GM12874 (cell line): ENCODE measurements around the gene TM9SF2.

Source experiments
- TF ChIP-seq, protein P1 (sequence below): IDR thresholded peaks from 2 replicates; pipeline ENCODE4 v1.5.1; 2011; ENCODE audit warnings: low read depth, mild to moderate bottlenecking, control low read depth, low read length, moderate library complexity; ENCODE audit not compliant: insufficient read depth

The TM9SF2 gene

DNA sequence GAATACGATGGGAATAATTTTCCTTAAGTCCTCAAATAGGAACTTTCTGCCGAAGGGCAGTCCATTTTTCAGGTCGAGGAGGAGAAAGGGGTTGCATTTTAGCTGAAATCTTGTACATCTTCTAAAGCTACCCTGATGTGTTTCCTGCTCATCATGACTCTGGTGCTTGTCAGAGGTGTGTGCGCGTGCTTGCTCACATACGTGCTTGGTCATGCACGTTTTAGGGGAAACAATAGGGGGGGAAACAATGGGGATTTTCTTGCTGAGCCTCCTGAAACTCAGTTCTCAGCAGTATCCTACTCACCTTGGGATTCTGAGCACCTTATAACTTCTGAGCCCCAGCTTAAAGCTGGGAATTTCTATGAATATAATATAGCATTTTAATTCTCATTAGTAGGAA, 44.7 kb downstream of the TM9SF2 start:
- TF ChIP-seq, protein P1, sequence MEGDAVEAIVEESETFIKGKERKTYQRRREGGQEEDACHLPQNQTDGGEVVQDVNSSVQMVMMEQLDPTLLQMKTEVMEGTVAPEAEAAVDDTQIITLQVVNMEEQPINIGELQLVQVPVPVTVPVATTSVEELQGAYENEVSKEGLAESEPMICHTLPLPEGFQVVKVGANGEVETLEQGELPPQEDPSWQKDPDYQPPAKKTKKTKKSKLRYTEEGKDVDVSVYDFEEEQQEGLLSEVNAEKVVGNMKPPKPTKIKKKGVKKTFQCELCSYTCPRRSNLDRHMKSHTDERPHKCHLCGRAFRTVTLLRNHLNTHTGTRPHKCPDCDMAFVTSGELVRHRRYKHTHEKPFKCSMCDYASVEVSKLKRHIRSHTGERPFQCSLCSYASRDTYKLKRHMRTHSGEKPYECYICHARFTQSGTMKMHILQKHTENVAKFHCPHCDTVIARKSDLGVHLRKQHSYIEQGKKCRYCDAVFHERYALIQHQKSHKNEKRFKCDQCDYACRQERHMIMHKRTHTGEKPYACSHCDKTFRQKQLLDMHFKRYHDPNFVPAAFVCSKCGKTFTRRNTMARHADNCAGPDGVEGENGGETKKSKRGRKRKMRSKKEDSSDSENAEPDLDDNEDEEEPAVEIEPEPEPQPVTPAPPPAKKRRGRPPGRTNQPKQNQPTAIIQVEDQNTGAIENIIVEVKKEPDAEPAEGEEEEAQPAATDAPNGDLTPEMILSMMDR = no peak

DNA sequence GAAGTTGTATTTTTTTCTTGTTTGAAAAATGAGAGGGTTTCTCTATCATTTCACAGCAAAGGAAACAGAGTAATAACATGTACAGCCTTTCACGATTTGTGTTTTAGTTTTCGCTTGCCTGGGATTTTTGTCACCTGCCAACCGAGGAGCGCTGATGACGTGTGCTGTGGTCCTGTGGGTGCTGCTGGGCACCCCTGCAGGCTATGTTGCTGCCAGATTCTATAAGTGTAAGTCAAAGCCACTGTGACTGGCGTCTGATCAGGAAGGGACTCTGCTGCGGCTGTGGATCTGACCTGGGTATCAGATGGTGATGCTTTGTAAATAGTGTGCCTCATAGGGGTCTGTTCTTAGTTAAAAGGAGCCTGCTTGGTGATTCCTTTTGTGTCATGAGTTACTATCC, 45.6 kb downstream of the TM9SF2 start:
- TF ChIP-seq, protein P1 = no peak

DNA sequence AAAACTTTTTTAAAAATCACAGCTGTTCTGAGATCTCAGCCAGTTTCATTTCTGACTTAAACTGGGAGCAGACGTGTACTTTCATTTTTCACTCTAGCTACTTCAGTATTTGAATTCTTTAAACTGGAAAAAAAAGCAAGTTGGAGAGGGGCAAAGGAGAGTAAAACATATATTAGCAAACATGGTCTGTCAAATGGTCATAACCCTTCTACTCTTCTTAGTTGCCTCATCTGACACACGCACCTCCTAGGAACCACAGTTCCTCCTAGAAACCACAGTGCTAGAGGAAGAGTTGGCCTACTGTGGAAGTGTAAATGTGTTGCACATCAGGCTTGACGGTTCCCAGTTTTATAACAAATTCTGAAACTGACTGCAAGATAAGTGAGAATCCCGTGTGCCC, 47.2 kb downstream of the TM9SF2 start:
- TF ChIP-seq, protein P1 = no peak

DNA sequence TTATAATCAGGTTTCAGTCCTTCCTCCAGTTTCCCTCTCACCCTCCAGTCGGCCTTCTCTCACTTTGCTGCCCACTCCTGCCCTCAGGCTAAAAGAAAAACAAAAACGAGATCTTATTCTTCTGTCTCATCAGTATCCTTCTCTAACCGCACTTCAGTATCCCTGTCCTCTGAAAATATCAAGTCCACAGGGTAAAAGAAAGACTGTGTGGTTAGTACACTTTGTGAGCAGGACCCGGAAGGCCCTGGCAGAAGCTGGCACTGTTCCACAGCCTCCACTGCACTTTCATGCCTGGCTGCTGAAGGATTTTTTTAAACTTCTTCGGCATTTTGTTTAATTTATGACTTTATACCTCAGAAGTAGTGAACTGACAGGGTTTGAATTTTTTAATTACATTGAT, 51.8 kb downstream of the TM9SF2 start:
- TF ChIP-seq, protein P1 = no peak

DNA sequence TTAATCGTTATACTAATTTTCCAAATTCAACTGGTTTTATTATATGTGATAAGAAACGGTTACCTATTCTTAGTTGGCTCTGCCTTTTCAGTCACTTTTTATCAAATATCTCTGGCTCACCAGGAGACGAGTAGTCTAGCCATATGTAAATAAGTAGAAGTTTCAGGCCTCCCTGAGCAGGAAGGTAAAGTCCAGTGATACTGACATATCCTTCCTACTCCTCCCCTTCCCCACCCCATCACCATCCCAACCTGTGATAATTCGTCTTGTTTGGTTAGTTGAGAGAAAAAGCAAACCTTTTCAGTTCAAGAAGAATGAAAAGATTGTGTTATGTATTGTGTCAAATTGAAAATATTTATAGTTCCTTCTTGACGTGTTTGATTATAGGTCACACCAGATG, 53.9 kb downstream of the TM9SF2 start:
- TF ChIP-seq, protein P1 = no peak

DNA sequence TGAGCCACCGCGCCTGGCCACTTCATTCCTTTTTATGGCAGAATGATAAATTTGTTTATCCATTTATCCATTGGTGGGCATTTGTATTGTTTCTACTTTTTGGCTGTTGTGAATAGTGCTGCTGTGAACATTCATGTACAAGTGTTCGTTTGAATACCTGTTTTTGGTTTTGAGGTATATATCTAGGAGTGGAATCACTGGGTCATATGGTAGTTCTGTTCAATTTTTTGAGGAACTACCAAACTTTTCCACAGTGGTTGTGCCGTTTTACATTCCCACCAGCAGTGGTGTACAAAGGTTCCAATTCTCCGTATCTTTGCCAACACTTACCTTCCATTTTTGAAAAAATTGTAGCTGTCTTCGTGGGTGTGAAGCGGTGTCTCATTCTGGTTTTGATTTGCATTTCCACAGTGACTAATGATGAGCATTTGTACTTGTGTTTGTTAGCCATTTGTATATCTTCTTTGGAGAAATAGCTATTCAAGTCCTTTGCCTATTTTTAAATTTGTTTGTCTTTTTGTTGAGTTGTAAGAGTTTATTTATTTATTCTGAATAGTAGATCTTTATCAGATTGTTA, 55.7 kb downstream of the TM9SF2 start:
- TF ChIP-seq, protein P1 = no peak

DNA sequence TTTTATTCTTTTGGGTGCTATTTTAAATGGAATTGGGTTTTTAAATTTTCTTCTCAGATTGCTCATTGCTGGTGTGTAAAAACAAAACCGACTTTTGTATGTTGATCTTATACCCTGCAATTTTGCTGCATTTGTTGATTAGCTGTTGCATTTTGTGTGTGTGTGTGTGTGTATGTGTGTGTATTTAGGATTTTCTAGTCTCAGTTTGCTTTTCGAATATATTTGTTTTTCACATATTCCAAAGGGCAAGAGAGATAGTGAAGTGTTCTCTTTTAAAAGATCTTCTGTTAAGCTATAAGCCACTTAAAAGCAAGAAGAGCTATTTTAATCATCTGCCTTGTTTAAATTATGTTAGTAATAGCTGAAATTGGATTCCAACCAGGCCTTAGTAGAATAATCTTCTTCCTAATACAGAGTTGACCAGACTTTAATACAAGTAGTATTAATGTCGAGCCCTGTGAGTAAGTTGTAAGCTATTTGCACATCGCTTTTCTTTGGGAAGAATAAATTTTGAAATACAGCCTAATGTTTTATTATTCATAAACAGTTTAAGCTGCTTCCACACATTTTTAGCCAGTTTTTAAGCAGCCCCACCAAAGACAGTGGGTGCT, 57.4 kb downstream of the TM9SF2 start:
- TF ChIP-seq, protein P1 = no peak

DNA sequence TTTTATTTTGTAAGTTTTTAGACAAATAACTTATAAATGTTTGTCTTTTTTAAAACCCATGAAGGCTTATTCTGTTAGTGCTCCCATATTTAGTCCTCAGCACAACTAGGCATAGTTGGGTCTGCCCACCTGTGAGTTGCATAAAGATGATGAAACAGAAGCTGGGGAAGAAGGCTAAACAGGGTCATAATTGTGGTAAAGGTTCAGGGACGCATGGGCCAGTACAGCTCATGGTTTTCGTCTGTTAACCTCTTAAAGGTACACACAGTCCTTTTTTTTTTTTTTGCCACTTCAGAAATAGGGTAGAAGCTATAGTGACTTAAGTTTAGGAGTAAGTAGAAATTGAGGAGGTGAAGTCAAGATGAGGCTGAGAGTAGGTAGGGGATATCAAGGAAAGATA, 58.3 kb downstream of the TM9SF2 start:
- TF ChIP-seq, protein P1 = no peak
